ENCODE measurements around the gene TRUB1. TPM values are rescaled to one million over a fixed set of nuclear protein-coding genes. Genes with fewer than 3 reads are reported as not detected.

The TRUB1 gene
- total RNA-seq, 1 donor from 2014 or later: 20.8 TPM

Other genes starting within 250 kb of the TRUB1 start
- 23.5 and 31.5 TPM in 2 replicates for gene FHIP2A, start 116.4 kb upstream of the TRUB1 start, total RNA-seq
- 0.77 and 1.6 TPM in 2 replicates for gene ATRNL1, start 155.2 kb downstream of the TRUB1 start, total RNA-seq